Muscle of arm (tissue), 12 donors: Measurements from ENCODE around the gene PRR5L. TPM values are rescaled to one million over a fixed set of nuclear protein-coding genes. Genes with fewer than 3 reads are reported as not detected.

Experiments
- DNase-seq: peaks from one replicate; pipeline ENCODE4 v3.0.0-alpha.2; 2013
- polyA plus RNA-seq, 12 donors: library from polyadenylated mRNA; unstranded; fragments of 120-200 nt; gene quantifications; one replicate each; pipeline ENCODE4 v1.2.1, GENCODE V29; 2013; ENCODE audit not compliant: insufficient read length in 12 of 12

Gene PRR5L
- polyA plus RNA-seq, 12 donors, result 5.0 to 9.3 (median 8.3) TPM; not detected in 2

GRCh38 chr11:36326524-36327419, 30.7 kb downstream of the PRR5L start:
- DNase-seq, result no peak

DNA sequence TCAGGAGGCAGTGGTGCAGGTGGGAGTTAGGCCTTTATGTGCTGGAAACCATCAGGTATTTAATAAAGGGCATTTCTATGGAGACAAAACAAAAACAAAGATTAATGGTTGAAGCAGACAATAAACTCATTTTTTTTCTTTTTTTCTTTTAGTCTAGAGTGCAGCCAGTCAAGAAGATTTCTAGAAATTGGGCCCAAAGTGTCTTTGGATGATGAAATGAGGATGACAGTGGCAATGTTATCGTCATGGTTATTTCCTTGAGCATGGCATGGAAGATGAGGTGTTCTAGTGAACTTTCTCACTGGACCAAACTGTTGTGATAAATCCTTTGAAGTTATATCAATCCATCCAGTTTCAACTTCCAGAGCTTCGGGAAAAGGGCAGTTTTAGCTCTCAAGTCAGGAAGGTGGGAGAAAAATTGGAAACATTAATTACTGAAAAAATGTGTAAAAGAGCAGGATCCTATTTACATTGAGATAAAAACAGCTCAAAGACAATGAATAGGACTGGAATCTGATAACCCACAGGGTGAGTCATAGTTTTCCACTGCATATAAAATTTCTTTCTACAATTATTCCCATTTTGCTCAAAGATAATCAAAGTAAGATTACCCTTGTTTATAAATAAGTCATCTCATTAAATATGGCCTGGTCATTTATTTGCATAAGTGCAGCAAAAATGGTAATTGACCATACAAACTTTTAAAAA, 33.0 kb downstream of the PRR5L start:
- DNase-seq, result no peak

DNA sequence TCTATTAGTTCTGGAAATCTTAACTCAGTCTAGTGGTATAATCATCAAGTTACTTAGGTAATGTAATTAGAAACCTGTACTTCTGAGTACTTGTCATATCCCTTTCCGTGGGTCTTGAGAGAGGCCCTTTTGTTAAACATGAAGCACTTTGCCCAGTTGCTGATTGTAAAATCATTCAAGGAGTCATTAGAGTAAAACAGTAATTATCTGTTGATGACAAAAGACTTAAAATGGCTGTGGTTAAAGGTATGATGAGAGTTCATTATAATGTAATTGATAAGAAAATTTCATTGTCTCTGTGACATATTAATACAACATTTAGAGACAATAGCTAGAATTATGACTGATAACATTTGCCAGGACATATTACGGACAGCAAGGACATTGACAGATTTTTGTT, 34.3 kb downstream of the PRR5L start:
- no peak for DNase-seq

GRCh38 chr11:36333468-36333867, 37.4 kb downstream of the PRR5L start:
- no peak for DNase-seq

GRCh38 chr11:36333897-36334296, 37.8 kb downstream of the PRR5L start:
- DNase-seq, result no peak

DNA sequence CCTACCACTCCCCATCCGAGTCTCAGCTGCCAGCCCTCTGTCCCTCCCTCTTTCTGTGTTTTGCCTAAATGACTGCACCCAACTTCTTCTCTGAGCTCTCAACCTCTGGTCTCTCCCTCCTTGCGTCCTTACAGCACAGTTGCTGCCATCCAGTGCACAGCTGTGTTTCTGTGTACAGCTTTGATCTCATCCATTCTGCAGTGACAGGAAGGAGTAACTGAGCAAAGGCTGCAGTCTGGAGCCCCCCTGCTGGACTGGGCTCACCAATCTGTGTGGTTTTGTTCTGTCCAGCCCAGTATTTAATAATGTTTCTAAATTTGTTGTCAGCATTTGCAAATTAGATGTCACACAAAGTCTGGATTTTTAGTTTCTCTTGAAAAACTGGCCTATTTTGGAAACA, 43.8 kb downstream of the PRR5L start:
- no peak for DNase-seq

GRCh38 chr11:36340897-36341296, 44.8 kb downstream of the PRR5L start:
- no peak for DNase-seq

- DNase-seq, result no peak
Observed at GRCh38 chr11:36341915-36342314, 45.8 kb downstream of the PRR5L start.

- no peak for DNase-seq
Observed at GRCh38 chr11:36342327-36342726, 46.2 kb downstream of the PRR5L start.

- DNase-seq, result no peak
Observed at GRCh38 chr11:36343436-36343835, 47.3 kb downstream of the PRR5L start.

- DNase-seq, result no peak
Observed at GRCh38 chr11:36345084-36345511, 49.0 kb downstream of the PRR5L start.

- DNase-seq, result no peak
Observed at GRCh38 chr11:36345535-36346141, 49.5 kb downstream of the PRR5L start.

GRCh38 chr11:36346562-36347383, 50.7 kb downstream of the PRR5L start:
- no peak for DNase-seq

GRCh38 chr11:36347384-36347906, 51.4 kb downstream of the PRR5L start:
- no peak for DNase-seq

- no peak for DNase-seq
Observed at GRCh38 chr11:36349351-36350136, 53.5 kb downstream of the PRR5L start.

GRCh38 chr11:36350137-36350513, 54.0 kb downstream of the PRR5L start:
- DNase-seq, result no peak

GRCh38 chr11:36352922-36353321, 56.8 kb downstream of the PRR5L start:
- no peak for DNase-seq

DNA sequence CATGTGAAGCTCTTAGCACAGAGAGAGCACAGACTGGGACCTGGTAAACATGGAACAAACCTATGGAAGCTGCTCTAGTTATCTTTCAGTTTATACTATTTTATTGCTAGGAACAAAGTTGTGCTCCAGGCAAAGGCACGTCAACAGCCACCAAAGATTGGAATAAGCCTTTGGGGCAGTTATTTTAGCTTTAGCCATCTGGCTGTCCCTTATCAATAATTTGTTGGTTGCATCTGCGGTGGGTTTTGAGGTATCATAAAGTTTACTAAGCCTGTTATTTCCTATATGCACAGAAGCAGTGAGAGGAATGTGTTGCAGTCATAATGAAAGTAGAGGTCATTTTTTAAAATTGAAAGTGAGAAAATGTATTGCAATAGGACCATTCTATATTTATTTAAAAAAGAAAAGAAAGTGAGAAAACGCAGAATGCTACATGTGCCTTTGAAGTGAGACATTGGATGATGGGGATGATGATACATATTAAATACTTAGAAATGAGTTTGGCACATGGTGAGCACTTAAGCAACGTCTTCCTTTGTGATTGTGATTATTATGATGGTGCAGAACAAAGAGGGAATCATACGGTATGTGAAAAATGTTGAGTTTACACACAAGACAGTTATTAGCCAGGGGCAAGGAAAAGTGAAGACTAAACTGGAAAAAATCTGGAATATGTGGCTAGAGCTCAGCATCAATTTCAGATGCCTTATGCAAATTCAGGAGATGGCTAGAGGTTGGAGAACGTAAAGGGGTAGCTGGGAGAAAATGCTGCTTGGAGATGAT, 58.3 kb downstream of the PRR5L start:
- no peak for DNase-seq

- no peak for DNase-seq
Observed at GRCh38 chr11:36356201-36356600, 60.1 kb downstream of the PRR5L start.

- DNase-seq, result no peak
Observed at GRCh38 chr11:36357831-36358230, 61.7 kb downstream of the PRR5L start.
